T-helper 1 cell treated with Interleukin-12 subunit alpha and Interleukin-12 subunit beta and Interleukin-4 antibody, amounts not matched to agents 30 μg/mL and 1 μg/mL, for 36 hours (primary cell): ENCODE results near the gene PGLYRP2.

Experiments used
- H3K27ac Mint-ChIP-seq: one replicate; pipeline ENCODE4 v1.8.0; 2021; ENCODE audit warnings: mild to moderate bottlenecking, mixed read lengths
- H3K27me3 Mint-ChIP-seq: one replicate; pipeline ENCODE4 v1.8.0; 2021; ENCODE audit warnings: low read depth, mixed read lengths
- H3K36me3 Mint-ChIP-seq: one replicate; pipeline ENCODE4 v1.8.0; 2021; ENCODE audit warnings: low read depth, mixed read lengths
- H3K4me1 Mint-ChIP-seq: one replicate; pipeline ENCODE4 v1.8.0; 2021; ENCODE audit warnings: low read depth, mixed read lengths
- H3K4me3 Mint-ChIP-seq: one replicate; pipeline ENCODE4 v1.8.0; 2021; ENCODE audit warnings: mild to moderate bottlenecking, moderate library complexity, mixed read lengths
- H3K9me3 Mint-ChIP-seq: one replicate; pipeline ENCODE4 v1.8.0; 2021; ENCODE audit warnings: mixed read lengths

PGLYRP2 gene

DNA sequence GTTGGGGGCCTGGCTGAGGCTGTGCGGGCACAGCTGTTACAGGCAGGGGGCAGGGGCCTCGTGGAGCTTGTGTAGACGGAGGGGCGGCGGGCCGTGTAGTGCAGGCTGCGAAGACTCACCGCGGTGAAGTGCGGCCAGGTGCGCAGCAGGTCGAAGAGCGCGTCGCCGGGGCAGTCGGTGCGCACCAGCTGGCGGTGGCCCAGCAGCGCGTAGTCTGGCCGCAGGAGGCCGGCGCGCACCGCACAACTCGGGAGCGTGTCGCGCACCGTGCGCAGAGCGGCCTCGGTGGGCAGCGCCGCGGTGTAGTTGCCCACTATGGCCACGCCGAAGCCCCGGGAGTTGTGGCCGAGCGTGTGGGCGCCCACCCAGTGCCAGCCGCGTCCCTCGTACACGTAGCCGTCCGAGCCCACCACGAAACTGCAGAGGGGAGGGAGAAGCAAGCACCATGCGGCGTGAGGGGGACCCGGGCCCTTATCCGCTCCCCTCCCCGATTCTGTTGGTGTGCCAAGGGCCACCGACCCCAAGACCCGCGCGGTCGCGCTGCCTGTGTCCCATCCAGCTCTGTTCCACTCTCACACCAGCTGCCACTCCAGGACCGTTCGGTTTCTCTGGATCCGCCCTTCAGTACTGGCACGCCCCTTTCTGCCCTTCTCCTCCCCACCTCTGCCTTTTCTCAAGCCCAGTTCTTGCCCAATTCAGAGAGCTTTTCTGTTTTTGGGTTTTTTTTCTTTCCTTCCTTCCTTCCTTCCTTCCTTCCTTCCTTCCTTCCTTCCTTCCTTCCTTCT lies 9.6 kb downstream of the PGLYRP2 start:
- Mint-ChIP-seq H3K4me3 (peak overlapping the region; percentile 78), H3K9me3 (peaks cover 5% of the 10 kb centered on the region), H3K36me3 (peaks cover 23% of the 10 kb centered on the region), H3K27ac (peak overlapping the region; percentile 75), H3K4me1 (peaks cover 40% of the 10 kb centered on the region), H3K27me3 (peaks cover 17% of the 10 kb centered on the region)

- Mint-ChIP-seq H3K36me3 (peaks cover 24% of the 10 kb centered on the region), H3K9me3 (peaks cover 5% of the 10 kb centered on the region), H3K27me3 (peaks cover 17% of the 10 kb centered on the region), H3K27ac (peak overlapping the region; percentile 75), H3K4me3 (peak overlapping the region; percentile 78), H3K4me1 (peaks cover 43% of the 10 kb centered on the region)
Observed at GRCh38 chr19:15468675-15469512, 10.4 kb downstream of the PGLYRP2 start.

DNA sequence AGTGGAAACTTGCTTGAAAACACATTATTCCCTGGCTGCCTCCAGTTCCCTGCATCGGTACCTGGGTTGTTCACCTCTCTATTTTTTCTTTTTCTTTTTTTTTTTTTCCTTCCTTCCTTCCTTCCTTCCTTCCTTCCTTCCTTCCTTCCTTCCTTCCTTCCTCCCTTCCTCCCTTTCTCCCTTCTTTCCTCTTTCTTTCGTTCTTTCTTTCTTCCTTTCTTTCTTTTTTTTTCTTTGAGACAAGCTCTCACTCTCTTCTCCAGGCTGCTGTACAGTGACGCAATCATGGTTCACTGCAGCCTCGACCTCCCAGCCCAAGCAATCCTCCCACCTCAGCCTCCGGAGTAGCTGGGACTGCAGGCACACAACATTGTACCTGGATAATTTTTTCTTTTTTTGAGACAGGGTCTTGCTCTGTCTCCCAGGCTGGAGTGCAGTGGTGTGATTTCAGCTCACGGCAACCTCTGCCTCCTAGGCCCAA lies 11.5 kb downstream of the PGLYRP2 start:
- Mint-ChIP-seq H3K27ac (peak overlapping the region; percentile 75), H3K4me1 (peaks cover 41% of the 10 kb centered on the region), H3K36me3 (peaks cover 33% of the 10 kb centered on the region), H3K9me3 (peaks cover 5% of the 10 kb centered on the region), H3K4me3 (peak overlapping the region; percentile 62), H3K27me3 (peaks cover 15% of the 10 kb centered on the region)

DNA sequence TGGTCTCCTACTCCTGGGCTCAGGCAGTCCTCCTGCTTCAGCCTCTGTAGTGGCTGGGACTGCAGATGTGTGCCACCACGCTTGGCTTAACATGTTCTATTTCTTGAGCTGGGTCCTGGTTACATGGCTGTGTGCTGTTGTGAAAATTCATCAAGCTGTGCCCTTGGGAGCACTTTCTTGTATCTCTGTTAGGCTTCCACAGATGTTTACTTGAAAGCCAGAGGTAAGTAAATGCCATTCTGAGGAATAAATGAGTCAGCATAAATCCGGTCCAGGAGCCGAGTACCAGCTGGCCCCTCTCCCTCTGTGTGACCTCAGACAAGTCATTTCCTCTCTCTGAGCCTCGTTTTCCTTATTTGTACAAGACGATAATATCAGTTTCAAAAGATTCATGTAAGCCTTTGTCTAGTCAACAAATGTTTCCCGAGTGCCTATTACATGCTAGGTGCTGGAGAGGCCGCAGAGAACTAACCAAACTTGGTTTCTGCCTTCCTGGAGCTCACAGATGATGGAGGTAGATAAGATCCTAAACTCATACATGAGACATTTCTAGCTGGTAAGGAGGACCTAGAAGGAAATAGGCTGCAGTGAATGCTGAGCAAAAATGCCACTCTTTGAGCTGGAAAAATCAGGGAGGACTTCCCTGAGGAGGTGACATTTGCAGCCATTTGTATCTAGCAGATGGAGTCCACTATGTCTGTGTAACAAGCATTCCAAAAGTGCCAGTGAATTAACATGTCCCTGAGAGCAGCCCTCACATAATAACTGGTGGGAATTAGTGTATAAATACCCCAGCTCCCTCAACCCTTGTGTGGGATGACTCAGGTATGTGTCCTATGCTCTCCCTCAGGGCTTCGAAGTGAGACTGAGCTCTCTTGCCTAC lies 12.2 kb downstream of the PGLYRP2 start:
- peaks cover 5% of the 10 kb centered on the region for H3K9me3 Mint-ChIP-seq
- H3K4me1 Mint-ChIP-seq, result peaks cover 45% of the 10 kb centered on the region
- H3K36me3 Mint-ChIP-seq, result peaks cover 37% of the 10 kb centered on the region
- H3K27ac Mint-ChIP-seq, result peak overlapping the region; percentile 96
- H3K4me3 Mint-ChIP-seq, result peak overlapping the region; percentile 76
- peaks cover 13% of the 10 kb centered on the region for H3K27me3 Mint-ChIP-seq

DNA sequence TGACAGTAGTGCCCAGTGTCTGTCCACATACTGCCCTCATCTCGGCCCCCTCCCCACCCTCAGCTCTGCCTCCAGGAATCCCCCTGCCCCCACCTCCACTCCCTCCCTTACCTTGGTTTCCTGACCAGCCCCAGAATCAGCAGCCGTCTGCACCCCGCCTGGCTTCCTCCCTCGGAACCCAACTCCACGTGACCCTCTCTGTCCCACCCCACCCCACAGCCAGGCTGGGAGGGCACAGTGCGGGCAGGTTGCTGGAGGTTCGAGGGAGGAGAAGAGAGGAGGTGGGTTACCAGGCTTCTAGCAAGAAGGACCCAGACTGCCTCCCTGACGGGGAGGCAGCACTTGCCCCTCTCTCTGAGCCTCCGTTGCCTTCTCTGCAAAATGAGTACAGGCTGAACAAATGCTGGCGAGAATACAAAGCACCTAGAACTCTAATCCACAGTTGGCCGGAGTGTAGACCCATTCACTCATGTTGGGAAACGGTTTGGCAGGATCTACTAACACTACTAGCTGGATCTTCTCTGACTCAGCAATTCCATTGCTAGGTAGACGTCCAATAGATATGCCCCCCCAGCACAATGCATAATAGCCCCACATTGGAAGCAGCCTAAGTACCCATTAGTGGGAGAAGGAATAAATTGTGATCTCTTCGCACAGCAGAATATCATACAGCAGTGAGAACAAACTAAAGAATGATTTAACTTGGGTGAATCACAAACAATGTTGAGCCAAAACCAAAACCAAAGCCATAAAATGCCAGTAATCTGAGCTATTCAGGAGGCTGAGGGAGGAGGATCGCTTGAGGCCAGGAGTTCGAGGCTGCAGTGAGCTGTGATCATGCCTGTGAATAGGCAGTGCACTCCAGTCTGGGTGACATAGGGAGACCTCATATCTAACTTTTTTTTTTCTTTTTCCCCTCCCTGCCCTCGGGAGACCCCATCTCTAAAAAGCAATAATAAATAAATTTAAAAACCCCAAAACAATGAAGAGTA lies 14.6 kb downstream of the PGLYRP2 start, which contains the start of gene RASAL3:
Gene RASAL3 (minus strand): TSS at position 151 of the 992 bp plus-strand sequence. CDS start 186 bp downstream, outside the sequence.
- Mint-ChIP-seq H3K36me3 (peaks cover 49% of the 10 kb centered on the region), H3K4me3 (peak within 1 kb of the TSS; percentile 91), H3K27me3 (peaks cover 9% of the 10 kb centered on the region), H3K27ac (peak within 1 kb of the TSS; percentile 91), H3K9me3 (peaks cover 5% of the 10 kb centered on the region), H3K4me1 (peaks cover 49% of the 10 kb centered on the region)

DNA sequence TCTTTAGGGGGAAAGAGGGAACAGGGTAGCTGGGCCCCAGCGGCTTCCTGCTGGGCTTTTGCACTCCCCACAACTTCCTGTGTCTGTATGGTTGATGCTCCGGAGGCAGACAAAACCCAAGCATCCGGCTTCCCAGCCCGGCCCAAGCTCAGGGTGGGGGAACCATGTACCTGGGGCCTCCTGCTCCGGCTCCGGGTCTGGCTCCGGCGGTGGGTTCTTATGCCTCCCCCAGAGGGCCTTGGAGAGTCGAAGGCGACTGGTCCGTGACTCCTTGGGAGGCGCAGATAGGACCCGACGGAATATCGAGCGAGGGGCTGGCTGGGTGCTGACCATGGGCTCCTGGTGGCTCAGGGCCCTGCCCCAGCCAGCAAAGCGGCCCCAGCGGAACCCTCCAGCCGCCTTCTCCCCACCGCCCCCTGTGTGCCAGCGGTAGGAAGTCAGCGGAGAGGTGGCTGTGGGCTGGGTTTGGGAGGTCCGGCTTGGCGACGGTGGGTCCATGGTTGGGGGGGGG lies 15.4 kb downstream of the PGLYRP2 start:
- H3K4me3 Mint-ChIP-seq, result peak overlapping the region; percentile 91
- H3K4me1 Mint-ChIP-seq, result peaks cover 44% of the 10 kb centered on the region
- H3K9me3 Mint-ChIP-seq, result peaks cover 5% of the 10 kb centered on the region
- H3K27me3 Mint-ChIP-seq, result peaks cover 5% of the 10 kb centered on the region
- H3K27ac Mint-ChIP-seq, result peak overlapping the region; percentile 91
- H3K36me3 Mint-ChIP-seq, result peaks cover 49% of the 10 kb centered on the region

DNA sequence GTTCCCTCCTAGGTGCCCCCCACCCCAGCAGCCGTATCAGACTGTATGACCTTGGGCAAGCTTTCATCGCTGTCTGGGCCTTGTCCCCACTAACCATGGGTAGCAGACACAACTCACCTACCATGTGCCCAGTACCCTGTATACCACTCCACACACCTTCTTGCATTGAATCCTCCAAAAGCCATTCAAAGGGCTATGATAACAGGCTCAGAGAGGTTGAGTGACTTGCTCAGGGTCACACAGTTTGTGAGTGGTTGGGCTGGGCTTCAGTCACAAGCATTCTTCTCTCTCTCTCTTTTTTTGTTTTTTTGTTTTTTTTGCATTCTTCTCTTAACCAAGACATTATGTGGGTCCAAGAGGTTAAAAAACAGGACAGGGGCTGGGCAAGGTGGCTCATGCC lies 17.6 kb downstream of the PGLYRP2 start:
- Mint-ChIP-seq H3K27me3 (no peaks in the 10 kb centered on the region), H3K9me3 (no peaks in the 10 kb centered on the region), H3K36me3 (peaks cover 48% of the 10 kb centered on the region), H3K27ac (peak overlapping the region; percentile 62), H3K4me1 (peaks cover 28% of the 10 kb centered on the region), H3K4me3 (peak overlapping the region; percentile 91)

GRCh38 chr19:15457701-15458484 lies 21.4 kb downstream of the PGLYRP2 start:
- Mint-ChIP-seq H3K36me3 (peaks cover 57% of the 10 kb centered on the region), H3K4me3 (no peak overlapping the region), H3K27ac (no peak overlapping the region), H3K4me1 (peaks cover 20% of the 10 kb centered on the region), H3K9me3 (no peaks in the 10 kb centered on the region), H3K27me3 (no peaks in the 10 kb centered on the region)

DNA sequence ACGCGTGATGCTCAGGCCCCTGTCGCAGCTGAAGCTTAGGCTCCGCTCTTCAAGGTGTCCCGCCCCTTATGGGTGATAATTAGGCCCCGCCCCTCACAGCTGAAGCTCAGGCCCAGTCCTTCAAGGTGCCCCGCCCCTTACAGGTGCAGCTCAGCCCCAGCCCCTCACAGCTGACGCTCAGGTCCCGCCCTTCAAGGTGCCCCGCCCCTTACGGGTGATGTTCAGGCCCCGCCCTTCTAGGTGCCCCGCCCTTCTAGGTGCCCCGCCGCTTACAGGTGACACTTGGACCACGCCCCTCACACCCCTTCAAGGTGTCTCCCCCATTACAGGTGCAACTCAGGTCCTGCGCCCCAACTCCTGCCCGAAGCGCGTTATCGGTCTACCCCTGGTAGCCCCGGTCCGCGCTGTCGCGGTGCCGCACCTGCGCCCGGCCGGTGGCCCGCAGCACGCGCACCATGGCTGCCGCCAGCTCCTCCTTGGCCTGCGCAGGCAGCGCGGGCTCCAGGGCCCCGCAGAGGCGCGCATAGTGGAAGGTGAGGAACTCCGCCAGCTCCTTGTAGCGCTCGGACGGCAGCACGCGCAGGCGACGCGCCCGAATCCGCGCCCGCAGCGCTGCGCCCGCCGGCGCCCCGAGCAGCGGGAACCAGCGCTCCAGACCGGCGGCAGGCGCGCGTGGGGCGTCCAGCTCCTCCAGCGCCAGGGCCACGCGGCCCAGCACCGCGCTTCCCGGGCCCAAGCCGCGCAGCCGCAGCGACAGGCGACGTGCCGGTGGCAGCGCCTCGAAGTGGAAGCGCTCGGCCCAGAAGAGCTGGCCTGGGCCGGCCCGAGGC lies 22.2 kb downstream of the PGLYRP2 start:
- peaks cover 16% of the 10 kb centered on the region for H3K4me1 Mint-ChIP-seq
- H3K4me3 Mint-ChIP-seq, result no peak overlapping the region
- H3K36me3 Mint-ChIP-seq, result peaks cover 56% of the 10 kb centered on the region
- H3K27ac Mint-ChIP-seq, result no peak overlapping the region
- H3K27me3 Mint-ChIP-seq, result no peaks in the 10 kb centered on the region
- H3K9me3 Mint-ChIP-seq, result no peaks in the 10 kb centered on the region

- no peak overlapping the region for H3K27ac Mint-ChIP-seq
- H3K4me3 Mint-ChIP-seq, result no peak overlapping the region
- H3K9me3 Mint-ChIP-seq, result no peaks in the 10 kb centered on the region
- H3K36me3 Mint-ChIP-seq, result peaks cover 56% of the 10 kb centered on the region
- peaks cover 12% of the 10 kb centered on the region for H3K4me1 Mint-ChIP-seq
- H3K27me3 Mint-ChIP-seq, result no peaks in the 10 kb centered on the region
Observed at GRCh38 chr19:15456441-15456840, 22.9 kb downstream of the PGLYRP2 start.

- Mint-ChIP-seq H3K27ac (no peak overlapping the region), H3K4me1 (peaks cover 15% of the 10 kb centered on the region), H3K36me3 (peaks cover 60% of the 10 kb centered on the region), H3K9me3 (no peaks in the 10 kb centered on the region), H3K4me3 (no peak overlapping the region), H3K27me3 (no peaks in the 10 kb centered on the region)
Observed at GRCh38 chr19:15455996-15456395, 23.3 kb downstream of the PGLYRP2 start.
